HG02852 (cell line): Measurements from ENCODE around the gene POTEJ.
"Not testable (repeated sequence)": the region's sequence is repeated elsewhere in the genome, so short reads cannot be mapped to it uniquely, and the experiment has no call there.

Source experiments
- ATAC-seq: cut with Tn5 transposase; IDR thresholded peaks from one replicate; pipeline ENCODE4 v1.9.1; 2021; ENCODE audit warnings: mild to moderate bottlenecking, moderate library complexity; ENCODE audit not compliant: unreplicated experiment

The POTEJ gene

DNA sequence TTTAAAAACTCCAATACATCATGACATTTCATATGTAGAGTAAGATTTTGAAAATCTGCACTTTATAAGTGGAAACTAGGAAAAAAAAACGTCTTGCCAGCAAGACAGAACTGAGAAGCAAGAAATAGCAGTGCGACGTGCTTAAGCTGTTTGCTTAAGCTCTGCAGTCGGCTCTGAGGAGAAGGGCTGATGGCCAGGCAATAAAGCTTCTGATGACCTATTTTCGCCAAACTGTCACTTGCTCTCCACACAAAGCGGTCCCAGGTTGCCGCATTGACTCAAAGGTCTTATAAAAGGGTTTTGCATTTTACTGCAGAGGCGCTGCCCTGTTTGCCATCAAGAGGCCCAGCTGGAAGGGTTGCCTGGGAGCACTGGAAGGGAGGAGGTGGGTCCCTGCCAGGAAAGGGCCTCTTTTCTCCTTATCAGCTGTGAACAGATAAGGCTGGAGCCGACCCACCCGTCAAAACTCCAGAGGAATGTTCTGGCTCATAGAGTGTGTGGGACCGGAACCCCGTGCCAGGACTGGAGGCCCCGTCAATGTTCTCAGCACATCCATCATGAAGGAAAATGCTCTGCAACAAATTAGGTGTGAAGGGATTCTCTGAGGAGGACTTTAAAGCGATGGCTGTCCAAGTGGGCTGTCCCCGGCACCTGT, 9.5 kb upstream of the POTEJ start:
- not testable (repeated sequence) for ATAC-seq

DNA sequence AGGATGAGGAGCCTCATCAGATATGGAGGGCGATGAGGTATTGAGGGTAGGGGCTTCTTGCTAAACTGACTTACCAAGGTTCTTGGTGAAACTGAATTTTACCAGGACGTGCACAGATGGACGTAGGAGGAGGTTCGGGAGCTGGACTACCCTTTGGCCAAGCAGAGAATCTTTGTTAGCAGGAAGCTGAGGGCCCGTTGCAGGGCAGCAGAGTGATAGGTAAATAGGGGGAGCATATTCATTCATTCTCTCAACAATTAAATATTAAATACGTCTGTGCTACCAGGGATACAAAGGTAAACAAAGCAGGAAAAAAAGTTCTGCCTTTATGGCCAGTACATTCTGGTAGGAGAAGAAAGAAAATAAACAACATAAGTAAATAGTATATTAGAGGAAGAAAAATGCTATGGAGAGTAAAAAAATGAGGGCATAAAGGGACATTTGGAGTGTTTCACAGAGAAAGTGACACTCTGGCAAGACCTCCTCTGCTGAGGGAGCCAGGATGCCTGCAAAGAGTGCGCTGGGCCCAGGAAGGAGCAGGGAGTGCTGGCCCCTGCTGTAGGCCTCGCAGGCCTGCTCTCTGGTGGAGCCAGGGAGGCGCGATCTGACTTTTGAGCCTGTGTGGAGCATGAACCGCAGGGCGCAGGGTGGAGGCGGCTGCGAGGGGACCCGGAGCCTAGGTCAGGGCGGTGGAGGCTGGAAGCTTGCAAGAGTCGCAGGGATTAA, 2.8 kb upstream of the POTEJ start:
- ATAC-seq, result not testable (repeated sequence)

DNA sequence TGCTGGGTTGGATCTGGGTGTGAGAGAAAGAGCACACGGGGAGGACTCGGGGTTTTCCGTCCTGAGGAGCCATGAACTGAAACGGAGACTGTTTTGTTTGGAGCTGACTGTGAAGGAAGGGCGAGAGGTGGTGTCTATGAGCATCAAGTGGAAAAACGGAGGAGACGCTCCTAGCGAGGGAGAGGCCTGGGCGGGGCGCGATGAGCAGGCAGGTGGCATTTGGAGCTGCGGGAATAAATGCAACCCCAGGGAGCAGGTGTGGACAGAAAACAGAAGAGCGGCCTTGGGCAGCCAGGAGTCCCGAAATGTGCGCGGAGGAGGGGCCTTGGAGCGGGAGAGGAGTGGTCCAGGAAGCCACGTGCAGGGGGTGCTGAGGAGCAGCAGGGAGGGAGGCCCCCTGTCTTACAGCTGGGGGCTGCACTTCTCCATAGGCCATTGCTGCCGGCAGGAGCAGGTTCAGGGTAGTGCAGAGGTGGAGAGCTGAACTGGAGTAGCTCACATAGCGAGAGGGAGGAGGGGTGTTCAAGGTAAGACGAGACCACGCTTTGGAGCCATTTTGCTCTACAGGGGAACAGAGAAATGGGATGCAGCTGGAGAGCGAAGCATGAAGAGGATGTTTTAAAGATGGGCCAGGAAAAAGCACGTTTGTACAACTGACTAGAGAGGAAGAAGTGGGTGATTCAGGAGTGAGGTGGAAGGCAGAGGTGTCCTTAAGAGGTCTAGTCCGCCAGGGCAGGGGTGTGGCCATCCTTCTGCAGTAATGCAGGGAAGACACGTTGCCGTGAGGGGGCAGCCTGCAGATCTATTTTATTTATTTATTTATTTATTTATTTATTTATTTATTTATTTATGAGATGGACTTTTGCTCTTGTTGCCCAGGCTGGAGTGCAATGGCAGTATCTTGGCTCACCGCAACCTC, 2.0 kb upstream of the POTEJ start:
- not testable (repeated sequence) for ATAC-seq

DNA sequence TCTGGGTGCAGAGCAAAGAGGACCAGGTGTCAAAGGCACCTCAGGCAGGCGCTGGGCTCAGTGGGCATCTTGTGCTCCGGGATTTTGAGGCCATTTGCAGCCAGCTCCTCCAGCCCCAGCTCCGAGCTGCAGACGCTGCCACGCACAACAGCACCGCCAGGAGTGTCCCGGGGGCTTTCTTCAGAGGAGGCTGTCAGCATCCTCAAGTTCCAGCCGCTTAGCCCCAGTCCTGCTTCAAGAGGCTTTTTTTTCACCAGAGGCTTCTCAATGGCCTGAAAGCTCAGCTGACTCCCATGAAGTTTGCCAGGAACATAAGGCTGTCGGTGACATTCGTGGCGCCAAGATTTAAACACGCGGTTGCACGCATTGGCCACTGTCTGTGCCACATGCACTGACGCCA, 754 bp upstream of the POTEJ start:
- not testable (repeated sequence) for ATAC-seq

DNA sequence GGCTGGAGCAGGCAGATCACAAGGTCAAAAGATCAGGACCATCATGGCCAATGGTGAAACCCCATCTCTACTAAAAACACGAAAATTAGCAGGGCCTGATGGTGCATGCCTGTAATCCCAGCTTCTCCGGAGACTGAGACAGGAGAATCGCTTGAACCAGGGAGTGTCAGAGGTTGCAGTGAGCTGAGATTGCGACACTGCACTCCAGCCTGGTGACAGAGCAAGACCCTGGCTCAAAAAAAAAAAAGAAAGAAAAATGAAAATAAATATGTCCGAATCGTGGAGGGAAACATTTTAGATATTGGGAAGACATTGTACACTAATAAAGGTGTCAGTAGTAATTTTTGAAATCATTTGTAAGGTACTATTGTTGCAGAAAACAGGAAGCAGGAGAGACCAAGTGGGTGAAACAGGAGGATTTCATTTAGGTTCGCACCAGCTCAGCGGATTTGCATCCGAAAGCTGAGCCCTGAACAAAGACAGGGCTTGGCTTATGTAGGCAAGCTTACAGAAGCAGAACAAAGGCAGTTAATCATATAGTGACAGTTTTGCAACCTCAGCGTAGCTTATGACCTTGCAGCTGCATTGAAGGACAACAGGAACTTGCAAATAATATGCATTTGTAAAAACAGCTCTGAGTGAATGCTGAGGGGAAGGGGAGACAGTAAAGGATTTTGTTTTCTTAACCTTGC, 17.7 kb downstream of the POTEJ start:
- ATAC-seq, result not testable (repeated sequence)

- ATAC-seq, result not testable (repeated sequence)
Observed at GRCh38 chr2:130638973-130639372, 27.7 kb downstream of the POTEJ start.

GRCh38 chr2:130641688-130642087, 30.4 kb downstream of the POTEJ start:
- not testable (repeated sequence) for ATAC-seq

DNA sequence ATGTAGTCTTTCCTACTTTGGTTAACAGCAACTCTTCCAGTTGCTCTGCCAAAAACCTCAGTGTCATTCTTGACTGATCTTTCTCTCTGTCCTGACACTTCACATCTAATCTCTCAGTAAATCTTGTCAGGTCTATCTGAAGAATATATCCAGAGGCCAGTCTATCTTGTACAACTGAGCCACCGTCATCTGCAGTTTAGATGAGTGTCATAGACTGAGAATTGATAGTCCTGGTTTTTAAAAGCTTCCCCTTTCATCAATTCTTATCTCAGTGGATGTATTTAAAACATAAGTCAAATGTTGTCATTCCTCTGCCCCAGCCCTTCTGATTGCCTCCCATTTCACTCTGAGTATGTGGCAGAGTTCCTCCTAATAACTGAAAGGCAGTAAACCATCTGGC, 38.0 kb downstream of the POTEJ start:
- ATAC-seq, result not testable (repeated sequence)

GRCh38 chr2:130664506-130664905, 53.3 kb downstream of the POTEJ start:
- ATAC-seq, result not testable (repeated sequence)

DNA sequence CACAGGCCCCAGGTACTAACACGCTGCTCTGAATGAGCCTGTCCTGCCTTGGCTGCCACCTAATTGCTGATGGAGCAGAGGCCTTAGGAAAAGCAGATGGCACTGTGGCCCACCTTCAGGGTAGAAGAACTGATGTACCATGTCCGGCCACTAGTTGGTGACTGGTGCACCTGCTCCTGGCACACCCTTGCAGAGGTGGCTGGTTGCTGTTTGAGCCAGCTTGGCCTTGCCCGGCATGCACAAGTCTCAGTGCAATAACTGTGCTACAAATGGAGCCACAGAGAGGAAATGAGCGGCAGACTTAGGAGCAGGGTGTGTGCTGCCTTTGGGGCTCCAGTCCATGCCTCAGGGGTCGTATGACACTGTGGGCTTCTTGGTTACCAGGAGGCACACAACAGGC, 54.4 kb downstream of the POTEJ start:
- ATAC-seq, result not testable (repeated sequence)

GRCh38 chr2:130667516-130667915, 56.3 kb downstream of the POTEJ start:
- not testable (repeated sequence) for ATAC-seq

DNA sequence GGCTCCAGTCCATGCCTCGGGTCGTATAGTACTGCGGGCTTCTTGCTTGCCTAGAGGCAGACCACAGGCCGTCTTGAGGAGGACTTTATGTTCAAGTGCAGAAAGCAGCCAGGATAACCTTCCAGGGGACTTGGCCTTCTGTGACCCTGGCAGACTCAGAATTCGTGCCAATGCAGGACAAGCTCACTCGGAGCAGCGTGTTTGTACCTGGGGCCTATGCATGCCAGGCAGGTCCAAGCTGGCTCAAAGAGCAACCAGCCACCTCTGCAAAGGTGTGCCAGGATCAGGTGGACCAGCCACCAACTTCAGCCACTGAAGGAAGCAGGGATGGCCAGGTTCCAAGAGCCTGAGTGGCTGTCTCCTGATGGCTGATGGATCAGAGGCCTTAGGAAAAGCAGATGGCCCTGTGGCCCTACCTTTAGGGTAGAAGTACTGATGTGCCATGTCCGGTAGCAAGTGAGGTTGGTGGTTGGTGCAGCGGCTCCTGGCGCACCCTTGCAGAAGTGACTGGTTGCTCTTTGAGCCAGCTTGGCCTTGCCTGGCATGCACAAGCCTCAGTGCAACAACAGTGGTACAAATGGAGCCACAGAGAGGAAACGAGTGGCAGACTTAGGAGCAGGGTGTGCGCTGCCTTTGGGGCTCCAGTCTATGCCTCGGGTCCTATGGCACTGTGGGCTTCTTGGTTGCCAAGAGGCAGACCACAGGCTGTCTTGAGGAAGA, 58.9 kb downstream of the POTEJ start:
- not testable (repeated sequence) for ATAC-seq

GRCh38 chr2:130692041-130692770, 81.0 kb downstream of the POTEJ start:
- peak; percentile 20 for ATAC-seq

DNA sequence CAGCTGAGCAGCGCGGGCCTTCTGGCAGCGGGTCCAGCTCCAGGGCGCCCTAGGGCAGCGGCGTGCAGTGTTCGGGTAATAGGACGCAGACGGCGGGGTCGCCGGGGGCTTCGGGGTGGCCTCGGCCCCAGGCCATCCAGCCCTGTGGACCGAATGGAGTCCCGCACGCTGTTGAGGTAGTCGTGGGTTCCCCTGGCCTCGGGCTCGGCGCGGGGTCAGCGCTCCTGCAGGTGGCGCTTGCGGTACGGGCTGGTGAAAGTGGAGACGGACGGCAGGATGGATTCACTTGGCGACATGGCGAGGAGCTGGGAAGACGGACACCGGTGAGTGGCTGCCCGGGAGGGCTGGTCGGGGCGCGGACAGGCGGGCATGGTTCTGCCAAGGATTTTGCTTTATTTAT, 82.2 kb downstream of the POTEJ start:
- not testable (repeated sequence) for ATAC-seq

DNA sequence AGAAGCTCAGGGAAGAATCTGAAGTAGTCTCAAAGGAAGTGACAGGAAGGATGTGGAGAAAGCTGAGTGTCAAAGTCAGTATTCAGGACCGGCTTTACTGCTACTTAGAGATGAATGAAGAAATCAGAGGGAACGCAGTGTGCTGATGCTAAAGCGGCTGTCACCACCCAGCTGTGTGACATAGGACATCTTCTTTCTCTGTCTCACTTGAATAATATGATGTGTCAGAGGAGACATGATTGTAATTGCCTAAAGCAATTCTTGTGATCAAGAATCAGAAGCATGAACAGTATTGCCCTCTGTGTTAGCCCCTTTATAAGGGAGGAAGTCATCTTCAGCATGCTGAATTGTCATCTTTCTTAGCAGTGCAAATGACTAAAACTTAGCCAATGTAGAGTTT, 92.0 kb downstream of the POTEJ start:
- ATAC-seq, result not testable (repeated sequence)
